Measurements from ENCODE around the gene MCL1.
"Not testable (repeated sequence)": the region's sequence is repeated elsewhere in the genome, so short reads cannot be mapped to it uniquely, and the experiment has no call there.

DNA sequence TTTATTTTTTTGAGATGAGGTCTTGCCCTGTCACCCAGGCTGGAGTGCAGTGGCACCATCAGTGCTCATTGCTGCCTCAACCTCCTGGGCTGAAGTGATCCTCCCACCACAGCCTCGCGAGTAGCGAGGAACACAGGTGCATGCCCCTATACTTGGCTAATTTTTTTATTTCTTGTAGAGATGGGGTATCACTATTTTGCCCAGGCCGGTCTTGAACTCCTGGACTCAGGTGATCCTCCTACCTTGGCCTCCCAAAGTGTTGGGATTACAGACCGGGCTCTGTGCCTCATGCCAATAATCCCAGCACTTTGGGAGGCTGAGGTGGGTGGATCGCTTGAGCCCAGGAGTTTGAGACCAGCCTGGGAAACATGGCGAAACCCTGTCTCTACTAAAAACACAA lies 2.0 kb upstream of the MCL1 start:
- not testable (repeated sequence) for TF ChIP-seq CTCF, POLR2AphosphoS5 (IDR thresholded peaks at IDR 0.05)

All from gastroesophageal sphincter (tissue), 3 donors.